ENCODE results near the gene HECTD4. TPM values are rescaled to one million over a fixed set of nuclear protein-coding genes. Genes with fewer than 3 reads are reported as not detected.

HECTD4 gene
- total RNA-seq, 4 donors from 2014 or later = 26.6 to 47.1 (median 33.2) TPM

DNA sequence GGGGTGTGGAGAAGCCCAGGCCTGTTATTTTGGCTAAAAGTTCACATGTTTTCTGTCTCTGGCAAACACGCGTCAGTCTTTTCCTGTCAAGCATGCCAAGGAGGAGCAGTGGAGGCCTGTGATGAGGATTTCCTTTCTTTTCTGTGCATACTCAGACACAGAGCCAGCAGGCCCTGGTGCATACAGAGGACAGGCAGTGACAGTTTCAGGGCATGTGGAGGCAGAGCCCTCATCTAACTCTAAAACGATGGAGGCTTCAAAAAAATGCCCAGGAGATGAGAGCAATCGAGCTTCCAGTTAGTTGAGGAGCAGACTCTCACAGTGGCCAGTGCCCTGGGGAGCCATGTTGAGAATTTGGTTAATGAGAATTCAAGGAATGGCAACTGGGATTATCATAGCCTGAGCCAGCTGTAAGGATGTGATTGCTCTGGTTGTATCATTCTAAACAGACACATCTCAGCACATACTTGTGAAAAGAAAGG is 190.3 kb downstream of the HECTD4 start:
- TF ChIP-seq, protein P1, sequence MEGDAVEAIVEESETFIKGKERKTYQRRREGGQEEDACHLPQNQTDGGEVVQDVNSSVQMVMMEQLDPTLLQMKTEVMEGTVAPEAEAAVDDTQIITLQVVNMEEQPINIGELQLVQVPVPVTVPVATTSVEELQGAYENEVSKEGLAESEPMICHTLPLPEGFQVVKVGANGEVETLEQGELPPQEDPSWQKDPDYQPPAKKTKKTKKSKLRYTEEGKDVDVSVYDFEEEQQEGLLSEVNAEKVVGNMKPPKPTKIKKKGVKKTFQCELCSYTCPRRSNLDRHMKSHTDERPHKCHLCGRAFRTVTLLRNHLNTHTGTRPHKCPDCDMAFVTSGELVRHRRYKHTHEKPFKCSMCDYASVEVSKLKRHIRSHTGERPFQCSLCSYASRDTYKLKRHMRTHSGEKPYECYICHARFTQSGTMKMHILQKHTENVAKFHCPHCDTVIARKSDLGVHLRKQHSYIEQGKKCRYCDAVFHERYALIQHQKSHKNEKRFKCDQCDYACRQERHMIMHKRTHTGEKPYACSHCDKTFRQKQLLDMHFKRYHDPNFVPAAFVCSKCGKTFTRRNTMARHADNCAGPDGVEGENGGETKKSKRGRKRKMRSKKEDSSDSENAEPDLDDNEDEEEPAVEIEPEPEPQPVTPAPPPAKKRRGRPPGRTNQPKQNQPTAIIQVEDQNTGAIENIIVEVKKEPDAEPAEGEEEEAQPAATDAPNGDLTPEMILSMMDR (IDR thresholded peaks at IDR 0.05) = no peak
- DNase-seq (ENCODE audit: low spot score) (no peak), ATAC-seq (ENCODE audit: low FRiP score) (no peak)

DNA sequence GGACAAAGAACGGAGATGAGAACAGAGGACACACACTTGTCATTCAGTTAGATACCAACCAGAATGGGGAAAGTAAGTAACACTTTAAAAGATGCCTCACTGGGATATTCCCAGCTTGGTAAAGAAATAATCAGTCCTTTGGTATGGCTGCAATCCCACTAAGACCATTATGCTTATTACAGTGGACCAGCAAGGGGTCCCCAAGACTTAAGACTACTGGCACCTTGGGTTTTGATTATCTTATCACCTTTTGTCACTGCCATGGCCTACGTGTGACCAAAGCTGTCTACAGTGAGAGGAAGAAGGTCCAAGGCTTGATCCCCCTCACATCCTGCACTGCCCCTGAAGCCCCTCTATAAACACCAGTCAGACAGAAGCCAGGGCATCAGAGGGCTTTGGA is 191.0 kb downstream of the HECTD4 start:
- TF ChIP-seq, protein P1 (IDR thresholded peaks at IDR 0.05) = no peak
- ATAC-seq (ENCODE audit: low FRiP score) (no peak), DNase-seq (ENCODE audit: low spot score) (no peak)

GRCh38 chr12:112190231-112191025 is 191.8 kb downstream of the HECTD4 start:
- no peak for DNase-seq (ENCODE audit: low spot score)
- no peak for ATAC-seq (ENCODE audit: low FRiP score)
- TF ChIP-seq, protein P1 (IDR thresholded peaks at IDR 0.05) = no peak

DNA sequence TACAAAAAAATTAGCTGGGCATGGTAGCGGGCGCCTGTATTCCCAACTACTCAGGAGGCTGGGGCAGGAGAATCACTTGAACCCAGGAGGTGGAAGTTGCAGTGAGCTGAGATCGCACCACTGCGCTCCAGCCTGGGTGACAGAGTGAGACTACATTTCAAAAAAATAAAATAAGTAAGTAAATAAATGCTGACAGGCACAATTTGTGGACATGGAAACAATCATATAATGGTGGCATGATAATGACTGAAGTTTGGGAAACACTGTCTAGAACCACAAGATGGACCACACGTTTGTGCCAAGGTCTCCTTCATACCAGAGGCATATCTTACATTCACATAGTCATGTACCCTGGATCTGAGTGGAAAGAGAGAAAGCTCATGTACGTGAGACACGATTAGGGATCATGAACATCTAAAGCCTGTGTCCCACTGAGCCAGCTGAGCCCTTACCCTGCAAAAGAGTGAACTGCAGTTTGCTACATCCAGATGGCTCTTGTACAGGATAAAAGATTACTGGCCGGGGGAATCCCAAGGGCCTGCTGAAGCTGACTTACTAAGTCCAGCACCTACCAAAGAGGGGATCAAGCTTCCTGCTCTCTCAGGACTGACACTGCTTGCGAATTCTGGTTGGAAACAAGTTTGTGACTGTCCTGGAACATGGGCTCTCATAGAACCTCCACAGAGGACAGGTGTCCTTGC is 194.0 kb downstream of the HECTD4 start:
- no peak for DNase-seq (ENCODE audit: low spot score)
- no peak for ATAC-seq (ENCODE audit: low FRiP score)
- TF ChIP-seq, protein P1 (IDR thresholded peaks at IDR 0.05) = no peak

DNA sequence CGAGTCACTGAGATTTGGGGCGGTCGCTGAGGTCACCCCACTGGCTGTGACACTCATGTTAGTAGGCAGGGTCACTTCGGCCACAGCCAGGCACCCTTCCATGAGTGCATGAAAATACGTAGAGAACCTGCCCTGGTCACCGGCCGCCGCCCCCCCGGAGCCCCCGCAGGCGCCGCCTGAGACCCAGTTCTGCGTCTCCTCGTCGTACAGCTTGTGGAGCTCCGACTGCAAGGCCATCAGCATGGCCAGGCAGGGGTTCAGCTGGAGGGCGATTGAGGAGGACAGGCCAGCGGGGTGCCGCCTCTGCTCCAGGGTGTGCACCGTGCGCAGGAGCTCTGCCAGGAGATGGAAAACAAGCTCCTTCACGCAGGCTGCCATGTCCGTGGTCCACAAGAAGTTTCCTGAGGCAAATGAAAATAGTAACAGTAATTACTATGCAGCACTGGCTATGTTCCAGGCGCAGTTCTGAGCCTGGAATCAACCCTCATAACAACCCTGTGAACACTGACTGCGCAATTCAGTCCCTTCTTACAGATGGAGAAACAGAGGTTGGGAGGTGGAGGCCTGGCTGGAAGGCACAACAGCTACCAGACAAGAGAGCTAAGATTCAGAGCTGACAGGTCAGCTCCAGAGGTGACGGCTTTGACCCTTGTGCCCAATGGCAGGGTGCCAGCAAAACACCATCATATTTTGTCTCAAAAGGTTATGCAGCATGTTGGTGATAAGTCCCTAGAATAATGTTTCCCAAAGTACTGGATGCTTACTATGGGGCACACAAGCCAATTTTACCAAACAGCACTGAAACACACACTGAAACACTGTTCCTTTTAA is 196.9 kb downstream of the HECTD4 start:
- TF ChIP-seq, protein P1 (IDR thresholded peaks at IDR 0.05) = no peak
- DNase-seq (ENCODE audit: low spot score) (no peak), ATAC-seq (ENCODE audit: low FRiP score) (no peak)

GRCh38 chr12:112184056-112184887 is 198.0 kb downstream of the HECTD4 start:
- ATAC-seq (ENCODE audit: low FRiP score) (no peak), DNase-seq (ENCODE audit: low spot score) (no peak)
- TF ChIP-seq, protein P1 (IDR thresholded peaks at IDR 0.05) = no peak
